NCI-H748 (cell line): ENCODE results near the gene SERPINA1.
"Not testable (repeated sequence)": the region's sequence is repeated elsewhere in the genome, so short reads cannot be mapped to it uniquely, and the experiment has no call there.

Source experiments
- DNase-seq: peaks from one replicate; lab custom pipeline; 2025; ENCODE audit not compliant: unreplicated experiment; lab: John Stamatoyannopoulos, UW

SERPINA1 gene

DNA sequence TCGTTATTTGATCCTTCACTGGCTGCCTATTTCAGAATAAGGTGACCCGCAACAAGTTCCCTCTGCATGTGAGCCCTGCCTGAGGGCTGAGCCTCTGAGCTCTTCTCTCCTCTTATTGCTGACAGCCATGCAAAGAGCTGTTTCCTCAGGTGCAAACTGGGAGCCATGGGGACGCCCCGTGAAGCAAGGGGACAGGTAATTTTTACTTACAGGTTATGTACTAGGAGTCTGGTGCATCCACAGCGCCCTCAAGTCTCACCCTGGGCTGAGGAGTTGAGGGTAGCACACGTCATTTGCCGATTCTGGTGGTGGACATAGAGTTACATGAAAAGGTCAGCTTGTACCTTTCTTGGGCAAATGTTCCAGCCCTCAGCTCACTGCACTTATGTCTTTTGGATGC lies 39.1 kb downstream of the SERPINA1 start:
- DNase-seq = no peak

DNA sequence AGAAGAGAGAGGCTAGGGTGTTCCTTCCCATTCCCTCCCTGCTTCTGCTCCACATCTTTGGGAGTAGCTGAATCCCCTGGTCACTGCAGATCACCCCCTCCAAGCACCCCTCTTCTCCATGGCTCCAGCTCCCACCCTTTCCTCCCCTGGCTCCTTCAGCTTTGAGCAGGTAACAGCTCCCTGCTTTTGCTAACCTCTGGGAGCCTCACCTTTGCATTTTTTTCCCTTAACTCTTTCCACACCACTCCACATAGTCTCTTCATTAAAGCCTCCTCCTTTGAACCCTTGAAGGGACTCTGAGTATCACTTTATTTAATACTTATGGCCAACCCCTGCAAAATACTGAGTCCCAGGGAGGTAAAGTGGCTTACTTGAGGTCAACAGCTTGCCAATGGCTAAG lies 39.6 kb downstream of the SERPINA1 start:
- DNase-seq = no peak

DNA sequence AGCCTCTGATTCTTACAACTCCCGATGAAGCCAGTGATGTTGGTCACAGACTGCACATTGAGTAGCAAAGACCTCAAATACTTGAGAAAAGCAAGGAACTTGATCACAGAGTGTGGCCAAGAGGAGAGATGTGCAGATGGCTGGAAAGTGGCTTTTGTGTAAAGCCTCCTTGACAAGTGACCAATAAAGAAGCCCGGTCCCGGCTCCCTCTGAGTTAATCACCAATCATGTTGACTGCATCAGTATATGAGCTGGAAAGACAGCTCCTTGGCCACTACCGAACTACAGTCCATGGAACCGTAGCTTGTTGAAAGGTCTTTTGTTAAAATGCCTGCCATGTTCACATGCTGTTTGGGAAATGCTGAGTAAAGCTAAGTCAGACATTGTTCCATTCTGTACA lies 41.6 kb downstream of the SERPINA1 start:
- no peak for DNase-seq

DNA sequence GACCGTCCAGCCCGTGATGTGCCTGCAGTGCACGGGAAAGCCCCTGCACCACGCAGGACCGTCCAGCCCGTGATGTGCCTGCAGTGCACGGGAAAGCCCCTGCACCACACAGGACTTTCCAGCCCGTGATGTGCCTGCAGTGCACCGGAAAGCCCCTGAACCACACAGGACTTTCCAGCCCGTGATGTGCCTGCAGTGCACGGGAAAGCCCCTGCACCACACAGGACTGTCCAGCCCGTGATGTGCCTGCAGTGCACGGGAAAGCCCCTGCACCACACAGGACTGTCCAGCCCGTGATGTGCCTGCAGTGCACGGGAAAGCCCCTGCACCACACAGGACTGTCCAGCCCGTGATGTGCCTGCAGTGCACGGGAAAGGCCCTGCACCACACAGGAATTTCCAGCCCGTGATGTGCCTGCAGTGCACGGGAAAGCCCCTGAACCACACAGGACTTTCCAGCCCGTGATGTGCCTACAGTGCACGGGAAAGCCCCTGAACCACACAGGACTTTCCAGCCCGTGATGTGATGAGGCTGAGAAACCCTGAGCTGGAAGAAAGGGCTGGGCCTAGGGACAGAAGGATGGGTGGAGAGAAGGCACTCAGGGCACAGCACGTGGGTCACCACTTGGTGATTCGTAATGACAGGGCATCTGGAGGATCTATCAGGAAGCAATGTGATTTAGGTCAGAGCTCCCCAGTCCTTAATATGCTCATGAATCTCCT lies 42.2 kb downstream of the SERPINA1 start:
- DNase-seq = not testable (repeated sequence)

DNA sequence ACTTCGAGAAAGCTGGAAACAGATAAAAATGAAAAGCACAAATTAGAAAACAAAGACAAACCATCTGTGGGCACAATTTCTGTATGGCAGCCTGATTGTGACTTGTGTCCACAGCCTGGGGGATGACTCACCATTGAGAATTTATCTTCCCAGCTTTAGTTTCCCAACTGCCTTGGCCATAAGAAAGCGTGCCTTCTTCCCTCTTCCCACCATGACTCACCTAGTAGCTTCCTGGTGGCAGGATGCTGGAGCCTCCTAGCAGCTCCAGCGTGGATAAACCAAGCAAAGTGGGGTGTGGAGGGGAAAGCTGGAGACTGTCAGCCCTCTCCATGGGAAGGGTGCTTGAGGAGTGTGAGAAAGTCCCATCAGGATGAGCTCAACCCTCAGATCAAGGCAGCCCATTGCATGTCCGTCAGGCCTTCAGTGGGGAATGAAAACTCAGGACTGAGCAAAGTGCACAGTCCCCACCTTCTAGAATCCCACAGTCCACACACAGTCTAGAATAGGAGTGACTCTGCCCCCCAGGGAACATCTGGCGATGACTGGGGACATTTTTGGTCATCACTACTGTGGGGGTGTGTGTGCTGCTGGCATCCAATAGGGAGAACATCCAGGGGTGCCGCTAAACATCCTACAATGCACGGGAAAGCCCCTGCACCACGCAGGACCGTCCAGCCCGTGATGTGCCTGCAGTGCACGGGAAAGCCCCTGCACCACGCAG lies 42.9 kb downstream of the SERPINA1 start:
- no peak for DNase-seq

DNA sequence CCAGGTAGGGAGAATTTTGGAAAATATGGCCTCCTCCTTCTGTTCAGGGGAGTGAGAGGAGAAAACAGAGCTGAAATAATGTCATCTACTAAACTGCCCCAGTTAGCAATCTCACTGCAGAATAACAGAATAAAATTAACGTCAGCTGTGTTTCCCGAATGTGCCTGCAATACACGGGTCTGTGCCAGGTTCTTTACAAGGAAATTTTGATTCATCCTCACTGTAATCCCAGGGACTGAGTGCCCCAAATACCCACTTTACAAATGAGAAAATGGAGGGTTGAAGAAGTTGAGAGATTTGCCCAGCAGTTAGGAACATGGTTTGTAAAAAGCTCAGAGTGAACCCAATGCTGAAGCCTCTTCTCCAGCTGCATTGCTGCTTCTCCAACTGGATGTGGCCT lies 44.0 kb downstream of the SERPINA1 start:
- DNase-seq = no peak

DNA sequence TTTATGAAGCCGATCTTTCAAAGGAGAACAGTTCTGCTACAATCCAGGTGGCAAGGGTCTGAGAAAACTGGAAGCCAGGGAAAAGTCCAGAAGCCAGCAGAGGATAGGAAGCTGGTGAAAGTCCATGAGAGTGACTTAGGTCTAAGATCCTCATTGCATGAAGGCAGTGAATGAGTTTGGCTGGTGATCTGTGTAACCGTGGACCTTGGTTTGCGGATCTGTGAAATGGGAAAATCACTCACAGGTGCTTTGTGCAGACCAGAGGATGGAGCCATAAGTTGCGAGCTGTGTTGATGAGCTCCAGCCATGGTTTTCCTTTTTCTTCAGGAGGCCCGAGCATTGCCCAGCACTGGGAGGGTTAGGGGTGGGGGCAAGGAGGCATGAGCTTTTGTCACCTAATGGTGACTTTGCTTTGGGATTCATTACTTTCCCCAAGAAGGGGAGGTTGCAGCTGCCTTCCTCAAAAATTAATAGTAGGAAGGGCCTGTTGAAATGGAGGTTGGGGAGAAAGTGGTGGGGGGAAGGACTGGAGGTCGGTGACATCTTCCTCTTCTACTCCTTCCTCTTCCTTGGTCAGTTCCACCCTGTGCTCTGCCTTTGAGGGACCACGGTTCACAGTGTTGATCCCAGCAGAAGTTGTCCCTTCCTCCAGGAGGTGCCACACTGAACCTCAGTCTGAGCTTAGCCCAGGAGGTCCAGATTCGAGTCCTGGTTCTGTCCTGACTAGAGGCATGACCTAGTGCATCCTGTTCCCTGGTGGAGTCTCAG lies 45.0 kb downstream of the SERPINA1 start:
- DNase-seq = no peak

DNA sequence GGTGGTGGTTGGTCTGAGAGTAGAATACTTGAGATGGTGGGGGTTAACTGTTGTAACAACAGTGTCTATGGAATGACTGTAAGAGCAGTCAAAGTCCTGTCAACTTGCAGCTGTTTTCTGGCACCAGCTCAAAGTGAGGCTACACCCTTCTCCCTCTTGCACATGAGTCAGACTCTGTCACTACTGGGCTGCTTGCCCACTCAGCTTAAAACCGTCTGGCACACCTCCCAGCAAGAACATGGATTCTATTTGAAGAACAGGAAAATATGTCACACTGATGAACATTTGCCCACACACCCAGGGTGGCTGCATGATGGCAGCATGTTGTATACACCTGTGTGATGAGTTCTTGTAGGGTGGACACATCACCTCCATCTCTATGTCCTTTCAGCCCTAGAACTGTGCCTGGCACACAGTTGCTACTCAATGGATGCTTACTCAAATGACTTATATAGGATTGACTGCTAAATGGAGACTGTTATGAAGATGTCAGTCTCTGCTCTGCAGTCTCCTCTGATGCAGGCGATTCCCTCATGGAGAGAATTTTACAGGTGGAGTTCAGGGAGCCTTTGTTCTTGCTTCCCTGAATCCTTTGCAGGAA lies 46.0 kb downstream of the SERPINA1 start:
- DNase-seq = peak; percentile 29

DNA sequence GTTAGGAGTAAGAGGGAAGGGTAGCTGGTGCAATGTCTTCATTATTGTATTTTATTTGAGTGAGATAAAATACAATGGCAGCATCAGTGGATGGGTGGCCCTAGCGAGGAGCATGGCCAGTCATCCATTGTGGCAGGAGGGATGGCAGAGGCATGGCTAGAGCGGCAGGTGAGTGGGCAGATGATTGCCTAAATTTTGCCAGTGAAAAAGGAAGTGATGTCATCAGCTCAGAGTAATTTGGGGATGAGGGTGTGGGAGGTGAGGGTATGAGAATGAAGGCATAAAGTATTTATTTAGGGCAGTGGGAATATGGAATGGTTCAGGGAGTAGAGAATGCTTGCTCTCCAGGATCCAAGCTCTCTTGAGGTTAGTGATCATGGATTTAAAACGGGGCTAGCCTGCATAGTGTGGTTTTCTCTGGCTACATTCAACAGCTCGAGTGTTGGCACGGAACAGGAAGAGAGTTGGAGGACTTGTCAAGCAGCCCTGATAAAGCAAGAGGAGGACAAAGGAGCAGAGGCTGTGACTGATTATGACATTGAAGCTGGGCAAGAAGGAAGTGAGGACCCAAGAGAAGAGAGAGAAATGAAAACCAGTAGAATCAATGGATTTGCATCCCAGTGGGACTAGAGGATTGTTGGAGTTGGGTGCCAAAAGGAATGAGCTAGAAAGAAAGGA lies 46.6 kb downstream of the SERPINA1 start:
- no peak for DNase-seq

DNA sequence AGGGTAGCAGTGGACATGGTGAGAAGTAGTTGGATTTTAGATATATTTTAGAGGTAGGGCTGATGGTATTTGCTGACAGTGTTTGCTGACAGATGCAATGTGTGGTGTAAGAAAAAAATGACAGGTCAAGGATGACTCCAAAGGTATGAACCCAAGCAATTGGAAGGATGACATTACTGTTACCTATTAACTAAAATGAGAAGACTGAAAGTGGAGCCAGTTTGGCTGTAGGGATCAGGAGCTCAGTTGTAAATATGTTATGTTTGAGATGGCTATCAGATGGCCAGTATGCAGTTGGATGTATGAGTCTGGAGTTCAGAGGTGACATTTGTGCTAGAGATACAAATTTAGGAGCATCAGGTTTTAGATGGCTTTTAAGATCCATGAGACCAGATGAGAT lies 47.9 kb downstream of the SERPINA1 start:
- no peak for DNase-seq

DNA sequence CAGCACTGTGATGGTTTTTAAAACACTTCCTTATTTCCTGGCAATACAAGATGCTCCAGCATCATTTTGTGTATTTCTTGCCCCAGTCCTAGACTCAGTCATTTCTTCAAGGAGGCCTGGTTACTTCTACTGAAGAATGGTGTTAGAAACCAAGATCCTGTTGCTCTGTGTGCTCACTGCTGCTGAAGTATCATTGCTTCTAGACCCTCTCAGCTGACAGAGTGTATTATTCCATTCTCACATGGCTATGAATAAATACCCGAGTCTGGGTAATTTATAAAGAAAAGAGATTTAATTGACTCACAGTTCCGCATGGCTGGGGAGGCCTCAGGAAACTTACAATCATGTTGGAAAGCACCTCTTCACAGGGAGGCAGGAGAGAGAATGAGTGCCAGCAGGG lies 50.4 kb downstream of the SERPINA1 start:
- DNase-seq = no peak

DNA sequence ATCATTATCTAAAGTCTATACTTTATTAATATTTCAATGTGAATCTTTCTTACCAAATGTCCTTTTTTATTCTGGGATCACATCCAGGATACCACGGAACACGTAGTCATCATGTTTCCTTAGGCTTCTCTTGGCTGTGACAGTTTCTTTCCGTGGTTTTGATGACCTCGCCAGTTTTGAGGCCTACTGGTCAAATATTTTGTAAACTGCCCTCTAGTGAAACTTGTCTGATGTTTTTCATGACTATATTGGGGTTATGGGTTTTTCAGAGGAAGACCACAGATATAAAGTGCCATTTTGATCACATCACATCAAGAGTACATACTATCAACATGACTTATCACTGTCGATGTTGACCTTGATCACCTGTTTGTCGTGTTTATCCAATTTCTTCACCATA lies 51.1 kb downstream of the SERPINA1 start:
- DNase-seq = no peak

DNA sequence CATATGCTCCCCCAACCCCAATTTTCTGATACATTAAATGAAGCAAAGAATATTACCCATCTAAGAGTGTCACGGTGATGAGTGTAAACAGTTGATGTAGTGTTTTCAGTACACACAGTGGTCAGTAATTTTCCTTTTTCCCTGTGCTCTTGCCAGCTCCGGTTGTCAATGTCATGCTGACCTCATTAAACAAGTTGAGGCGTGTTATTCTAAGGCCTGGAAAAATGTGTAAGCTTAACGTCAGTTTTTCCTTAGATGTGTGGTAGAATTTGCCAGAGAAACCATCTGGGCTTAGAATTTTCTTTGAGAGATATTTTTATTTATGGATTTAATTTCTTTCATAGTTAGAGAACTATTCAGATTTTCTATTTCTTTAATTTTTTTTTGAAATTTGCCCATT lies 53.5 kb downstream of the SERPINA1 start:
- peak; percentile 62 for DNase-seq

DNA sequence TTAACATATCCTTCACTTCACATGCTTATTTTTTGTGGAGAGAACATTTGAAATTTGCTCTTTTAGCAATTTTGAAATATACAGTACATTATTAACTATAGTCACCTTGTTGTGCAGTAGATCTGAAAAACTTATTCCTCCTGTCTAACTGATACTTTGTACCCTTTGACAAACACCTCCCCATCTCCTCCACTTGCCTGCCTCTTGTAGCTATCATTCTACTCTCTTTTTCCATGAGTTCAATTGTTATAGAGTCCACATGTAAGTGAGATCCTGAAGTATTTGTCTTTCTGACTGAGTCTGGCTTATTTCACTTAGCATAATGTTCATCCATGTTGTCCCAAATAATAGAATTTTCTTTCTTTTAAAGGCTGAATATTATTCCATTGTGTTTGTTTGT lies 55.8 kb downstream of the SERPINA1 start:
- no peak for DNase-seq

DNA sequence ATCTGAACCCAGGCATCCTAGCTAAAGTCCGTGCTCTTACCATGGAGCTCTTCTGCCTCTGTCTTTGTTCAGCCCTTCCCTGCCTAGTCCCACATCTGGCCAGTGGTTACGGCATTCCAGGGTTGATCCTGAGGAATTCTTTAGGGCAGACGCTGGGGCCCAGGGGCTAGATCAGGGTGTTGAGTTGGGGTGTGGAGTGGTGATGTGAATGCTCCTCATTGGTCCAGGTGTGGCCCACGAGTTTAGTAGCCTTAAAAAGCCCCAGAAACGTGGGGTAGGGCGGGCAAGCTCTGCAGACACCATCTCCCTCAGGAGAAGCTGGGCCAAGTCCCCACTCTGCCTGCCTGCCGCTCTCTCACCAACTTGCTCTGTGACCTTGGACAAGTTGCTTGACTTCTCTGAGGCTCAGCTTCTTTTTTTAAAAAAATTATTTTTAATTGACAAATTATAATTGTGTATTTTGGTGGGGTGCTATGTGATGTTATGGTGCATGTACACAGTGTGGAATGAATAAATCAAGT lies 56.3 kb downstream of the SERPINA1 start:
- no peak for DNase-seq

DNA sequence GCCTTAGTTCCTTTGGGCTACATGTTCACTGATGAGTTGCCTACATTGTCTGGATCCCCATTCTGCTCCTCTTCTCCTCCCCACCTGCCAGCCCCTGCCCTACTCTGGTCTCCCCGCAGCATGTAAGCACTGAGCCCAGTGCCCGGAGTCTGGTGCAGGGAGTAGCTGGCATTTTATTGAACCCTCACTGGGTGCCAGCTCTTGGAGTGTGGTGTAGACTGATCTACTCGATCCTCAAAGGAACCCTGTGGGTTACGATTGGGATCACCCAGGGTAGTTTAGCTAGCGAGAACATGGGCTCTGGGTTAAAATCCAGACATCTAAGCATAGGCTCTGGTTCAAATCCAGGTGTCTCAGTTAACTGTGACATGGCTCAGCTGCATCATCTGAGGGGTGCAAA lies 56.9 kb downstream of the SERPINA1 start:
- no peak for DNase-seq

DNA sequence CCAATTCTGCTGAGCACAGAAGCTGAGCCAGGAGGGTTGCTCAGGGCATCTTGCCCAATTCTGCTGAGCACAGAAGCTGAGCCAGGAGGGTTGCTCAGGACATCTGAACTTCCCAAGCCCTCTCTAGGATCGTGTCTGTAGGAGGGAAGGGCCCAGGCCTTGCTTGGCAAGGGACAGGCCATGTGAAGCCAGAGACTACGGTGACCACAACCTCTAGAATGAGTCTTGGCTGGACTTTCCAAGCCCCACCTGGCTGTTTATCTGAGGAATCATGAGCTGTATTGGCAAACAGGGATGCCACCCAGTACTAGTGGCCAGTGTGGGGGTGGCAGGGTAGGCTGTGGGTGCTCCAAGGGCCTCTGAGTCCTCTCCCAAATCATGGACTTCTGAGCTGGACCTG lies 57.5 kb downstream of the SERPINA1 start:
- no peak for DNase-seq

DNA sequence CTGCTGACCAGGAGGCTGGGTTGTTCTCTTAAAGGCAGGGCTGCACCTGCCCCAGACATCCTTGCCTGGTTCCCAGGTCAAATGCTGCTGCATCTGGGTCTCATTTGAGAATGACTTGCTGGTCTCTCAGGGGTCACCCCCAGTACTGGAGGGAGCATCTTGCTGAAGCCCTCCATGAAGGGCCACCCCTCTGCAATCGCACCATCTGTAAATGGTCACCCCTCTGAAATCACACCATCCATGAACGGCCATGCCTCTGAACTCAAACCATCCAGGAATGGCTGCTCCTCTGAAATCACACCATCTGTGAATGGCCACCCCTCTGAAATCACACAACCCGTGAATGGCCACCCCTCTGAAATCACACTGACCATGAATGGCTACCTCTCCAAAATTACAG lies 58.0 kb downstream of the SERPINA1 start:
- DNase-seq = no peak

DNA sequence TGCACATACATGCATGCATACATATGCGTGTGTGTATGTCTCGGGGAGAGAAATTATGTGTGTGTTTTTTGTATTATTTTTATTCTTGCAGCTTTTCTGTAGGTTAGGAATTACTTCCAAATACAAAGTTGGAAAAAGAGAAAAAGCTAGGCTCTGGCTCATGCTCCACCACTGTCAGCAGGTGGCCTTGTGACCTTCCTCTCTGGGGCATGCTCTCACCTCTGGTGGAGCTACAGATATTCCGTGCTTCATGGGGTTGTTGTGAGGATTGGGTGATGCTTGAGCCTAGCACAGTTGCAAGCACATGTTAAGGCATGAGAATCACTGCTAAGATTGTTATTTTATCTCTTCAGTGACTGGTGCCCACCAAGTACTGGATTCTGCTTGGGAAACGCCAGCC lies 58.5 kb downstream of the SERPINA1 start:
- DNase-seq = no peak

DNA sequence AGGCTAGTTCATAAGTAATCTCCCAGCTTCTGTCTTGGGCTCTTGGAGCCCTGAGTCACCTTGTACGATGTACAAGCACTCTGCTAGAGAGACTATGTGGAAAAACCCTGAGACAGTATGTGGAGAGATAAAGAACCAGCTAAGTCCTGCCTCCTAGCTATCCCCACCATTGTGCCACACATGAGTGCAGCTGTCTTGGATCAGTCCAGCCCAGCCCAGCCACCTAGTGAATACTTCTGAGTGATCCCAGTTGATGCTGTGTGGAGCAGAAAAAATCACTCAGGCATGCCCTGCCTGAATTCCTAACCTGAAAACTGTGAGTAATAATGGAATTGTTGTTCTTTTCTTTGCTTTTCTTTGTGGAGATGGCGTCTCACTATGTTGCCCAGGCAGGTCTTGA lies 60.2 kb downstream of the SERPINA1 start:
- no peak for DNase-seq
